Urothelium cell line (cell line): ENCODE measurements around the gene ATXN10.
"Not testable (repeated sequence)": the region's sequence is repeated elsewhere in the genome, so short reads cannot be mapped to it uniquely, and the experiment has no call there.

Source experiments
- DNase-seq: peaks from one replicate; pipeline ENCODE4 v3.0.0; 2011; ENCODE audit warnings: low spot score, mixed read lengths
- FAIRE-seq: peaks from 2 replicates; lab custom pipeline; 2011; peaks lifted over from hg19 to GRCh38; lab: Jason Lieb, UNC

The ATXN10 gene

DNA sequence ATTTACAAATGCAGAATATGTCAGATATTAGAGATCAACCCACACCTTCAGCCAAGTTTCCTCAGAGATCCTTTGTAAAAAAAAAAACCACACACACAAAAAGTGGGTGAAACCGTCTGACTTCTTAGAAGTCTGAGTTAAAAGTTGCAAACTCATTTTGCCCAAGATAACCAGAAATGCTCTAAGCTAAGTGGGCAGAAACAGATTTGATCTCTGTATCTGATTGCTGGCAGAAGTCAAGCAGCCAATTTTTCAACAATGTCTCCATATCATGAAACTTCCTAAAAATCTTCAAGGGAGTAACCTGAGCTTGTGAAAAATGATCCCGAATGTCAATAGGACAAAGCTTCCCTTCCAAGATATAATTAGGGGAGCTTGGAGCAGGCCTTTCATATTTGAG, 28.6 kb upstream of the ATXN10 start:
- DNase-seq (no peak), FAIRE-seq (no peak)

DNA sequence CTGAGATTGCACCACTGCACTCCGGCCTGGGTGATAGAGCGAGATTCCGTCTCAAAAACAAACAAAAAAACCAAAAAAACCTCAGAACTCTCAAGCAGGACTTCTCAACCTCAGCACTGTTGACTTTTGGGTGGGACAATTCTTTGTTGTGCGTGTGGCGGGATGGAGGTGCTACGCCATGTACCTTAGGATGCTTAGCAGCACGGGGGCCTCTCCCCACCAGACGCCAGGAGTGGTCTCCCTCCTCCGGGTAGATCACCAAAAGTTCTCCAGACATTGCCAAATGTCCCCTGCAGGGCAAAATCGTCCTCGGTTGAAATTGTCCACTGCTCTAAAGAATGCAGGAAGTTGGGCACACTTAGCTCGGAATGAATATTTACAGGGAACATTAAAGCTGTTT, 26.9 kb upstream of the ATXN10 start:
- DNase-seq: no peak
- no peak for FAIRE-seq

DNA sequence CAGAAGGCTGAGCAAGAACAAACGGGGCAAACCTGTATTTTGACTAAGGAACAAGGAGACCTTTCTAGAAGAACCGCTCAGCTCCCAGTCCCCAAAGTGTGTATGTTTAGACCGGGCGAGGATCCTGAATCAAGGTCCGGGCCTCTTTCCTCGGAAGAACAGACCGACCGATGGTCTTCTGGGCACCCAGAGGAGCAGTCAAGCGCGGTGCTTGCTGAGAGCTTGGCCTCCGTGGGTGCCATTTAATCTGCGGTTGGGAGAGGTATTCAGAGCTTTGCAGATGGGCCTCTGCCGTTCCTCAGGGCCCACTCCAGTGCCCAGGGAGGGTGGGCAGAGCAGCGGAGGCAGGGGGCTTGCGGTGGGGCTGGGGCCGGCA, 26.5 kb upstream of the ATXN10 start:
- FAIRE-seq (no peak), DNase-seq (no peak)

DNA sequence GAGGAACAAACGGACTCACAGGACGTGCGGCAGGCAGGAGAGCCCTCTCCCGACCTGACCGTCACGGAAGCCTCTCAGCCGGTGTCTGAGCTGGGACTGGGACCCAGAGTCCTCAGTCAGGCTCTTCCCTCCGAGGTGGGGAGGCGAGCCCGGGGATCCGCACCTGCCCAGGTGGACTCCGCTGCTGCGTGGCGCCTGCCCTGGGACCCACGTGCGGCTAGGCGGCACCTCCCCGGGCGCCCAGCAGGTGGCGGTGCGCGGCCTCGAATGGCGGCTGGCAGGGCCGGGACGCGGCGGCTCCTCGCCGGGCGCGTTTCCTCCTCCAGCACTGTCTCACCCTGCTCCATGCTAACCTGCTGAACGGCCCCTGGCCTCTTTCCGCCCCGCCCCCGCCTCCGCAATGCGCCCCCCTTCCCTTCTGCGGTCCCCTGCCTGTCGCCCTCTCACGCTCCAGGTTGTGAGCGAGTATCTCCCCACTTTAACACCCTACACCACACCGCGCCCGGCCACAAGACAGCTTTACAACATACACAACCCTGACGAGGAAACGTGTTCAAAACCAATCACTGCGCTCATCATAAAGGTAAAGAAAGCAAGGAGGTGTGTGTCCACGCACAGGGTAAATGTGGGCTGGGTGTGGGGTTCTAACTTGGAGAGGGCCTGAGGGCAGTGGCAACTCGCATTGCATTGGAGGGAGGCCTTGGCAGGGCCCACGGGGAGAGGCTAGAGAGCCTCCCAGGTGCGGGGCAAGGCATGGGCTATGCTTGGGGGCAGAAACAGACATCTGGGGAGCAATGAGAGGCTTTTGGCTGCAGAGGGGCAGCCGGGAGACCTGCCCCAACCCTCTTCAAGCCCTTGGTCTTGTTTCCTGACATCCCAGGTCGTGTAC, 25.9 kb upstream of the ATXN10 start:
- FAIRE-seq (peak; percentile 94), DNase-seq (peak; percentile 90)

DNA sequence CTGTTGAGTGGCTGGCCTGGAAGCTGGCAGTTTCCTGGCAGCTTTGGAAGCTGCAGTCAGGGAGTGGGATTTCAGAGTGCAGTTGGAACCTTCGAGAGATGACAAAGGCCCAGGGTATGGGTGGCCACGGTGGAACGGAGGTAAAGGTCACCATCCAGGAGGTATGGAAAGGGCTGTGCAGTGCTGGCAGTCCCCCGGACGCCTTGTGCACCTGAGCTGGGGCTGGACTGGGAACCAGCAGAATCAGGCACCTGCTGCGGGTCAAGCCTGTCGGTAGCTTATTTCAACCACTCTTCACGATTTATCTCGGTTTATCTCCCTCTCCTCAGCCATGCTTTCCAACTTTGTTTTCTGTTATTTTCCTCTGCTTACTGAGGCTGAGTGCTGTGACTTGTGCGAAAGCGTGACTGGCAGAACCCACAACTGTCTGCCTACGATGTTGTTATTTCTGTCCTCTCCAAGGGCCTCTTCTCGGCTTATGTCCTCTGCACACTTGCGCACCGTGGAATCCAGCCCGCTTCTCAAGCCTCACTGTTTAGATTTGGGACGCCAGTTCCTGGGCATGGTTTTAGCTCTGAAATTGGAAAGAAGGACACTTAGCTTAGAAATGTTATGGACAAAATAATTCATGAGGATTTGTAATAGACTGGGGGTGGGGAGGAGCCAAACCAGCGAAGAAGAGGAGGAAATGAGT, 24.0 kb upstream of the ATXN10 start:
- FAIRE-seq (no peak), DNase-seq (no peak)

DNA sequence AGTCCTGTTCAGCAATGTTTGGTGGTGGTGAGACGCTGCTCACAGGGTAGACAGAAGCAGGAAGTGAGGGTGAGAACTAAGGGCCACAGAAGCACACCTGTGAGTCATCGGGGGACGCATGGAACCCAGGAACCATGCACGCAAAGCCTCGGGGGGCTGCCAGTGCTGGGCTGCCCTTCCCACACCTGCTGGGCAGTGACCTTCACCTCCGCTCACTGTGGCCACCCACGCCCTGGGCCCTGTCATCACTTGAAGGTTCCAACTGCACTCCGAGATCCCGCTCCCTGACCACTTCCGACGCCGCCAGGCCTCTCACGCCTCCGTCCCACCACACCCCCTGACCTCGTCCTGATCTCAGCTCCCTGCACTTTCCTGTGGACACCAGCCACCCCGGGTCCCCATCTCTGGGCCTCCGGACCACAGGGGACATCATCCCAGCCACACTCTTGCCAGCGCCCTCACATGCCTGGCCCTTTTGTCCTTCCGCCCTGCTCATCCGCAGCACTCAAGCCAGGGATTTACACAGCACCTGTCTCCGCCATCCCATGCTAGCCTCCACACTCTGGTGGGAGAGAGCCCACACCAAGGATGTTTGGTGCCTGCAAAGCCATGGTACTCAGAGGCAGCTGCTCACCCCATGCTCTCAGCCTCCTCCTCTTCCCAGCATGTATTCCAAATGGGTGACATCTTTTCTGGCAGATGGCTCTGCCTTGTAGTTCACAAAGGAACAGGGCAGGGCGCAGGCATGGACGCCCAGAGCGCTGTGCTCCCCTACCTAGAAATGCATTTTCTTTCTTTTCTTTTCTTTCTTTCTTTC, 23.1 kb upstream of the ATXN10 start:
- peak; percentile 20 for FAIRE-seq
- no peak for DNase-seq

DNA sequence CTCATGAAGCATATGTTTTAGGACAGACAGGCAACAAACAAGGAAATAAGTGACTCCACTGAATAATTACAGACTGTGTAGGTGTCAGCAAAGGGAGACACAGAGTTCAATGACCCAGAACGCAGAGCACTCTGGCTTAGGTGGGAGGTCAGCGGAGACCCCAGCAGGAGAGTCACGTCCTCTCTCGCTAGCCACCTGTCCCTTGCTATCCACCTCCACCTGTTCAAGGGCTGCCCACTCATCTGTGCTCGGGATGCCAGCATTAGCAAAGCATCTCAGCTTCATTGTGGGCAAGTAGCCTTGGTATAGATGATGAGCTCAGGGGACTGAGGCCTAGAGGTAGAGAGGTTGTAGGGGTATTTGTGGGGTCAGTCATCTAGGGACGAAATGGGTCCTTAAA, 21.8 kb upstream of the ATXN10 start:
- DNase-seq: no peak
- FAIRE-seq: no peak

DNA sequence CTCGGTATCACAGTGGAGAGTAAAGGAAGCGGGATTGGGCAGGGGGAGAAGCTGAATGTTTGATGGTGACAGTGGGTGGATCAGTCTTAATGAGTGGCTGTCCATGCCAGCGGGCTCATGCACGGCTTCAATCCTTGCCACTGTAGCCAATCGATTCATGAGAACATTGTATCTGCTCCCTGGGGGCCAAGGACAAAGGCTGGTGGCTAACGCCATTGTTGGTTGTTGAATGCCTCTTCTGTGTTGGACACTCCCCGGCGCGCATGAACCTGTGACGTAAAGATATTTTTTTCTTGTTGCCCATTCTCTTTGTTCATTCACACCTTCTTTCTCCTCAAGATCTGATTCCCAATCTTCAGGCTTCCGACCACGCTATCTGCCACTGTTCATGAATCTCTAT, 20.9 kb upstream of the ATXN10 start:
- no peak for DNase-seq
- no peak for FAIRE-seq

DNA sequence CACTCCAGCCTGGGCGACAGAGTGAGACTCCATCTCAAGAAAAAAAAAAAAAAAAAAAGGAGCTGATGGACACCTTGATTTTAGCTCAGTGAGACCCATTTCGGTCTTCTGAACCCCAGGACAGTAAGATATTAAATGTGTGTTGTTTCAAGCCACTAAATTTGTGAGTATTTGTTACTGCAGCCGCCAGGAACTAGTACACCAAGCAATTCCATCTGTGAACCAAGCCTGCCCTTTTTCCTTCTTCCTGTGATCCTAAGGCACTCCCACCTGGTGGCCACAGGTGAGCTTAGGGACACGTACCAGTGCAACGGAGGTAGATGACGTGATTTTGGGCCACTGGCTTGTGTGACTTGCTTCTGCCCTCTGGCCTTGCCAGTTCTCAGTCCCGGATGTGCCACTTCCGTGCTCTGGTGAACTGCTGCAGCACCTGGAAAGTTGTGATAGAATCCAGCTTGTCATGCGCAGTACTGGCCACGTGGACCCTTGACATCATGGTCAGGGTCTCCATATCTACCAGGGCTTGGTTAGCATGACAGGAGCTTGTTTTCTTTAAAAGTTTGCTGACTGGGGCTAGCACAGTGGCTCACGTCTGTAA, 19.6 kb upstream of the ATXN10 start:
- FAIRE-seq (no peak), DNase-seq (no peak)

DNA sequence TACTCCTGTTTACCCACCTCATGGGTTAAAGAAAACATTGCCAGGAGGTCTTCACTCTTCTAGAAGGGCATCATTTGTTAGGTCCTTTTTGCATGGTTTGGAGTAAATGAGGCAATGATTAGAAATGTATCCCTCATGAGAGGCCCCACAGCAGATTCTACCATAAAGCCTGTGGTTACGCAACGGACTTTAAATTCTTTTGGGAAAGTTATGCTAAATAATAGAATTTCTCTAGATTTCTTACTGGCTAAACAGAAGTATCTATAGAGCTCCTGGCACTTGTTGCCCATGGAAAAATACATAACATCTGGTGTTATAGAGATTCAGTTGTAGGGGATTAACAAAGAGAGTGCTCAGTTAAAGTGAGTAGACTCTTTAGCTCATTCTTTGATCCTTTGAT, 15.1 kb upstream of the ATXN10 start:
- no peak for FAIRE-seq

DNA sequence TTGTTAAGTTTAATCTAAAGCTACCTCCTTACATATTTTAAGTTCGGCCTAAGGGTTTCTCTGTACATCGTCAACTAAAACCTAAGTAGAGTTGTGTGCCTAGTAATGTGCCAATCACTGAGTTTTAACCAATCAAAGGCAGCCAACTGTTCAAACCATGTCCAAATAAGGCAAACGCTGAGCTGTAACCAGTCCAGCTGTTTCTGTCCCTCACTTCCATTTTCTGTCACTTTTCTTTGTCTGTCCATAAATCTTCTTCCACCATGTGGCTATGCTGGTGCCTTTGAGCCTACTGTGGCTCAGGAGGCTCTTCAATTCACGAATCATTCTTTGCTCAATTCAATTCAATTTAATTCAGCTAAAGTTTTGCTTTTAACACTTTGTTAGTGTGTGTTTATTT, 13.9 kb upstream of the ATXN10 start:
- FAIRE-seq: no peak

More for the DNA sequence above, 15.1 kb upstream of the ATXN10 start:
- no peak for DNase-seq

DNA sequence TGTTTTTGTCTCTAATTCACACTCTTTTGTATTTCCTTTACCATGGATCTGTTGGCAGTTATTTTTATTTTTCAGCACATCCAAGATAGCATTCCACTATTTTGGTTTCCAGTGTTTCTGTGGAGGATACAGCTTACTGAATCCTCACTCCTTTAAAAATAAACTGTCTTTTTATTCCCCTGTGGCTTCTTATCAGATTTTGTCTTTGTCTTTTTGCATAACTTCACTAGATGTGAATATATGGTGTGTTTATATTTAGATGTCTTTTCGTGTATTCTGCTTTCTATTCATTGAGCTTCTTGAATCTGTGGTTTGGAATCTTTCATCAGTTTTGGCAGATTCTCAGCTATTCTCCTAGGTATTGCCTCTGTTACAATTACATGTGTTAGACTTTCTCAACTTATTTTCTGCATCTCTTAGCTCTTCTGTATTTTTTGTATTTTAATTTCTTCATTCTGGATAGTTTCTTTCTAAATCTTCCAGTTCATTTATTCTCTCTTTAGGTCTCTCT, 7.4 kb upstream of the ATXN10 start:
- FAIRE-seq (no peak), DNase-seq (no peak)

More for the DNA sequence above, 13.9 kb upstream of the ATXN10 start:
- no peak for DNase-seq

DNA sequence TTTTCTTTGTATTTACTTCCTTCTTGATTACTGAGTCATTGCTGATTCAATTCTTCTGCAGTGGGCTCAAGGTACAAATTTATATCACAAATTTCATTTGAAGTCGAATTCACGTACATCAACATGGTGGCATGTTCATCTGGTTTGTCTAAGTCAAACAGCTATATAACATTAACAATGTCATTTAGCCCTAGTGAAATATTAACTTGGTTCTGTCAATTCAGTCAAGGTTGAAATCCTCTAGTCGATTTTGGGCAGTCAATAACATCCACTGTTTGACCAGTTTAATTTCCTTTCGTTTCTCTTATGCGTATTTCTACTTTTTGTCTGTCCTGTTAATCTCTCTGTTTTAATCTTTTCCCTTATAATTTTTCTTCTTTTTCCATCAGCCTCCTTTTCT, 4.1 kb upstream of the ATXN10 start:
- FAIRE-seq (no peak), DNase-seq (no peak)

DNA sequence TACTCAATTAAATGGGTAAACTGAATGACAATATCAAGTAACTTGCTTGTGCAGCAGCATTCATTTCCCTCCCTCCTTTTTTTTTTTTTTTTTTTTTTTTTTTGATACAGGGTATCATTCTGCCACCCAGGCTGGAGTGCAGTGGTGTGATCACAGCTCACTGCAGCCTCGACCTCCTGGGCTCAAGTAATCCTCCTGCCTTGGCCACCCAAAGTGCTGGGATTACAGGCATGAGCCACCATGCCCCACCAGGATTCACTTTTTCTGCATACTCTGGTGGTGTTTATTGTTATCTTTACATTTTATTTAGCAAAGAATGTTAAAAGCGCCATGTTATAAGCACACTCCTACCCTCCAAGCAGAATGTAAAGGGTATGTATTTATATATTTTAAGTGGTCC, 1.3 kb upstream of the ATXN10 start:
- not testable (repeated sequence) for DNase-seq, FAIRE-seq

DNA sequence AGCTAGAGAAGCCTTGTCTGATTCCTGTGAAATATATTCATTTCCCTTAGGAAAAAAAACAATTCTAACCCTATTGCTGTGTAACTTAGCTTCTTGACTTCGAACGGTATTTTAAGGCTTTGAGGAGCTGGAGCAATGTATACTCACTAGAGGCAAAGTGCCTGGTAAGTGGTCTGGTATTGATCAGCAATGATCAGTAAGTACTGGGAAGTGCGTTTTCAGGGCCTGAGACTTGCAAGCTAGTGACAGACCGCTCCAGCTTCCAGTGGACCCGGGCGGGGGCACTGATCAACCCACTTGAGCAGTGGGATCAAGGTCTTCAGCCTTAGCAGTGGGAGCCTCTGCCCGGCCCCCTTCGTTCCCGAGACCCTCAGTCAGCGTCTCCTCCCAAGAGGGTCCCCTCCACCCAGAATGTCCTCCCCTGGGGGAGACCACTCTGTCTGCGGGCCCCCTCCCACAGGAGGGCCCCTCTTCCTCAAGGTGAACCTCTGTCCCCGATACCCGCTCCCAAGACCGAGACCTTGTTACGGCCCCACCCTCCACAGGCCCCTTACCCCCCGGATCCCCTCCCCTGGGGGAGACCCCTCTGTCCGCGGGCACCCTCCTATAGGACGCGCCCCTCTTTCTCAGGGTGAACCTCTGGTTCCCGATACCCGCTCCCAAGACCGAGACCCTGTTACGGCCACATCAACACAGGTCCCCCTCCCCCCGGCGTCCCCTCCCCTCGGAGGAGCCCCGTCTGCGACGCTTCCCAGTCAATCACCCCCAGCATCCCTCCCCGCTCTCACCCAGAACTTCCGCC, 452 bp upstream of the ATXN10 start:
- DNase-seq: no peak
- FAIRE-seq: no peak

DNA sequence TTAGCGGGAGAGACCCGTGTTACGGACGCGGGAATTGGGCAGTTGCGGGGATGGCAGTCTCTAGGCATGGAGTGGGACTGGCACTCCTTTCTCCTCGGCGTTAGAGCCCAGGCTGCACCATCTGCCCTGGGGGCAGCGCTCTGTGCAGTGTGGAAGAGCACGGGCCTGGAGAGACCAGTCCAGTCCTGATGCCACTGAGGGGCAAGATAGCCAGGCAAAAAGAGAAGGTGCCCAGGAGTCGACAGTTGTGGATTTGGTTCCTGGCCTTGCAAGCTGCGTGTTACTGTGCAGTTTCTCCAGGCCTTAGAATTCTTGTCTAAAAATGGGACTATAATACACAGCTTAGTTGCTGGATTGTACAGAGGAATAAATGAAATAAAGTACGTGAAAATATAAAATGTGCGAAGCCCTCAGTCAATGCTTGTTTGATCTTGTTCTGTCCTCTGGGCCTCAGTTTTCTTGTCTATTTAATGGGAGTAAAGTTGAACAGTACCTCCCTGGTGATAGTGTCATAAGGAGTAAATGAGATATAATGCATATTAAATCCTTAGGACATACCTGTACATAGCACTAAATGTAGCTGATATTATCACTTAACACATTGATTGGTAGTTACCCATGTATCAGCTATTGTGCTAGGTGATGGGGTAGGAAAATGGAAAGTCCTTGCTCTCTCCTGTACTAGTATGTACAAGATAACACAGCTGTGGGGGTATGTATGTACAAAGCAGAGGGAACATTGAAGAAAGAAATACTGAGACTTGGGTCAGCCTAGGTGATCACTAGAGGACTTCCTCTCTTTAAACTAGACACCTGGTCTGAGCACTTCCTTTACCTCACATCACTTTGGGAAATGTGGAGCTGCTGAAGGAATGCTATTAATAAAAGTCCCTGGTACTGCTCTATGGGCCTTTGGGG, 1.2 kb downstream of the ATXN10 start:
- no peak for FAIRE-seq
- no peak for DNase-seq

DNA sequence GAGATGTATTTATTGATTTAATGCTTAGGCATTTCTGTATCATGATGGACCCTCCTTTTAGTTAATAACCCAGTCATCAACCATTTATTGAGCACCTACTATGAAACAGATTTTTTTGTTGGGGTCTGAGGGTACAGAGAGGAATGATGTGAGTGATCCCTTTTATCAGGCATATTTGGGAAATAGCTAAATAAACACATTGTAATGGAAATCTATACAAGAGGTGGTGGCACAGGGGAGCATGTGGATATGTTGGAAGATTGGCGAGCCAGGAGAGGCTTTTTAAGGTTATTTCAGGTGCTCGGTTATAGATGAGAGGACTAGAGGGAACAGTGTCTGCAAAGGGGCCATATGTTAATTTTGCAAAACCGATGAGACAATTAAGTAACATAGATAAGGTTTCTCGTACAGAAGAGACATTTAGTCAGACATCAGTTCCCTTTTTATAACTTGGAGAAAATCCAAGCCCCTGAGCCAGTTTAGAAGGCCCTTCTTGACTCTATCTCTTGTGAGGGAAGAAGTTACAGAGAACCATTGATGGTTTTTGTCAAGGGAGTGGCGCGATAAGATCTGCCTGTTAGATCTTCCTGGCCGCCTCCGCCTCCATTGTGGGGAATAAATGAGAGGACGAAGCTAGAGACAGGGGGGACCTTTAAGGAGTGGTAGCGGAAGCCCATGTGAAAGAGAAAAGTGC, 2.0 kb downstream of the ATXN10 start:
- no peak for FAIRE-seq
- DNase-seq: no peak

DNA sequence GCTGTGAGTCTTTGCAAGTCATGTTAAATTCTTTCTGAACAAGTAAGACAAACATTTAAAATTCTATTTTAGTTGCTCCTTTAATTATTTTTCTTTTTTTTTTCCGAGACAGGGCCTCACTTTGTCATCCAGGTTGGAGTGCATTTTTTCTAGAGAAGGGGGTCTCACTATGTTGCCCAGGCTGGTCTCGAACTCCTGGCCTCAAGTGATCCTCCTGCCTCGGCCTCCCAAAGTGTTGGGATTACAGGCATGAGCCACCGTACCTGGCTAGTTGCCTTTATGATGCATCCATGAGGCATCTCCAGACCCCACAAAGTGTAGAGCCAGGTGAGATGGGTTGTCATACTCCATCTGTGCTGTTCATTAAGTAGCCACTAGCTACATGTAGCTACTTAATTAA, 4.4 kb downstream of the ATXN10 start:
- FAIRE-seq (no peak), DNase-seq (no peak)
